ENCODE data around the gene OTUD7B. TPM values are rescaled to one million over a fixed set of nuclear protein-coding genes. Genes with fewer than 3 reads are reported as not detected.

OTUD7B gene
- total RNA-seq, 1 donor from 2014 or later = 29.5 TPM

GRCh38 chr1:149993764-149994163 lies 16.8 kb downstream of the OTUD7B start:
- H3K4me3 ChIP-seq = no peak overlapping the region
- no peaks in the 10 kb centered on the region for H3K36me3 ChIP-seq
- TF ChIP-seq, protein P1, sequence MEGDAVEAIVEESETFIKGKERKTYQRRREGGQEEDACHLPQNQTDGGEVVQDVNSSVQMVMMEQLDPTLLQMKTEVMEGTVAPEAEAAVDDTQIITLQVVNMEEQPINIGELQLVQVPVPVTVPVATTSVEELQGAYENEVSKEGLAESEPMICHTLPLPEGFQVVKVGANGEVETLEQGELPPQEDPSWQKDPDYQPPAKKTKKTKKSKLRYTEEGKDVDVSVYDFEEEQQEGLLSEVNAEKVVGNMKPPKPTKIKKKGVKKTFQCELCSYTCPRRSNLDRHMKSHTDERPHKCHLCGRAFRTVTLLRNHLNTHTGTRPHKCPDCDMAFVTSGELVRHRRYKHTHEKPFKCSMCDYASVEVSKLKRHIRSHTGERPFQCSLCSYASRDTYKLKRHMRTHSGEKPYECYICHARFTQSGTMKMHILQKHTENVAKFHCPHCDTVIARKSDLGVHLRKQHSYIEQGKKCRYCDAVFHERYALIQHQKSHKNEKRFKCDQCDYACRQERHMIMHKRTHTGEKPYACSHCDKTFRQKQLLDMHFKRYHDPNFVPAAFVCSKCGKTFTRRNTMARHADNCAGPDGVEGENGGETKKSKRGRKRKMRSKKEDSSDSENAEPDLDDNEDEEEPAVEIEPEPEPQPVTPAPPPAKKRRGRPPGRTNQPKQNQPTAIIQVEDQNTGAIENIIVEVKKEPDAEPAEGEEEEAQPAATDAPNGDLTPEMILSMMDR (IDR thresholded peaks at IDR 0.05) = no peak
- ATAC-seq = no peak
- H3K27me3 ChIP-seq (ENCODE audit: low read depth) = peaks cover 4% of the 10 kb centered on the region
- H3K4me1 ChIP-seq = peaks cover 55% of the 10 kb centered on the region
- H3K9me3 ChIP-seq = no peaks in the 10 kb centered on the region
- DNase-seq = no peak
- H3K27ac ChIP-seq = no peak overlapping the region
- intact Hi-C loops (cut with DNase I) = no loop called here

DNA sequence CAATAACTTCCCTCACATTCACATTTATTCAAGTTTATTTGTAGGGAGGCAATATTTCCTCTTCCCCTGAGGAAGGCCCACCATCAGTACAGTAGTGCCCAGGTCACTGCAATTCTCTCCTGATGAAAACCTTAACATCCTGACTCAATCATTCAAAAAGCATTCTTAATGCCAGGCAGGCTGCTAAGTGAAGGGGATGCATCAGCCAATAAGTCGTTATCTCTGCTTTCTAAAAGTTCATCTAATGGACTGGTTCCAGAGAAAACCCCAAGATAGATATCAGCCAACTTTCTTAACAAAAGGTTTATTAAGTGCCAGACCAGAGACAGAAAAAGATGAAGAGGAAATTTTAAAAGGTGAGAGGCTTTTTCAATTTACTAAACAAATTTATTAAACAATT lies 17.3 kb downstream of the OTUD7B start:
- H3K4me3 ChIP-seq = no peak overlapping the region
- H3K4me1 ChIP-seq = peaks cover 57% of the 10 kb centered on the region
- no peak for DNase-seq
- no peaks in the 10 kb centered on the region for H3K9me3 ChIP-seq
- TF ChIP-seq, protein P1 (IDR thresholded peaks at IDR 0.05) = no peak
- no peak for ATAC-seq
- no peaks in the 10 kb centered on the region for H3K36me3 ChIP-seq
- H3K27ac ChIP-seq = no peak overlapping the region
- H3K27me3 ChIP-seq (ENCODE audit: low read depth) = peaks cover 4% of the 10 kb centered on the region
- intact Hi-C loops (cut with DNase I) = no loop called here

GRCh38 chr1:149987297-149987595 lies 23.3 kb downstream of the OTUD7B start:
- Histone ChIP-seq H3K27ac (no peak overlapping the region), H3K4me1 (peaks cover 11% of the 10 kb centered on the region), H3K36me3 (no peaks in the 10 kb centered on the region), H3K9me3 (no peaks in the 10 kb centered on the region), H3K4me3 (no peak overlapping the region), H3K27me3 (ENCODE audit: low read depth) (no peaks in the 10 kb centered on the region)
- intact Hi-C loops (cut with DNase I) = no loop called here
- no peak for ATAC-seq
- no peak for DNase-seq
- TF ChIP-seq, protein P1 (IDR thresholded peaks at IDR 0.05) = no peak

- peaks cover 12% of the 10 kb centered on the region for H3K4me1 ChIP-seq
- H3K36me3 ChIP-seq = no peaks in the 10 kb centered on the region
- intact Hi-C loops (cut with DNase I) = no loop called here
- H3K9me3 ChIP-seq = no peaks in the 10 kb centered on the region
- H3K4me3 ChIP-seq = no peak overlapping the region
- no peak overlapping the region for H3K27ac ChIP-seq
- DNase-seq (no peak), ATAC-seq (peak in 1 of 2 donors; percentile 50)
- no peaks in the 10 kb centered on the region for H3K27me3 ChIP-seq (ENCODE audit: low read depth)
- TF ChIP-seq, protein P1 (IDR thresholded peaks at IDR 0.05) = no peak
Observed at GRCh38 chr1:149986486-149987296, 23.8 kb downstream of the OTUD7B start.

- Histone ChIP-seq H3K36me3 (peaks cover 24% of the 10 kb centered on the region), H3K27me3 (ENCODE audit: low read depth) (no peaks in the 10 kb centered on the region), H3K9me3 (no peaks in the 10 kb centered on the region), H3K4me3 (no peak overlapping the region), H3K27ac (no peak overlapping the region), H3K4me1 (peaks cover 24% of the 10 kb centered on the region)
- DNase-seq (no peak), ATAC-seq (no peak)
- intact Hi-C loops (cut with DNase I) = no loop called here
- TF ChIP-seq, protein P1 (IDR thresholded peaks at IDR 0.05) = no peak
Observed at GRCh38 chr1:149979972-149980540, 30.5 kb downstream of the OTUD7B start.

Data from lower lobe of right lung (tissue), 2 donors.